Liver (tissue), 9 donors: Measurements from ENCODE around the gene XDH. TPM values are rescaled to one million over a fixed set of nuclear protein-coding genes. Genes with fewer than 3 reads are reported as not detected.

Experiments used
- DNase-seq: peaks from one replicate; pipeline ENCODE4 v3.0.0-alpha.2; 2017; ENCODE audit warnings: low spot score
- H3K27ac ChIP-seq, 2 donors: one replicate each; pipeline ENCODE4 v1.7.0; 2013; ENCODE audit warnings: inconsistent platforms in 2 of 2, low read length in 2 of 2, control low read depth in 1 of 2, low read depth in 1 of 2, mild to moderate bottlenecking in 1 of 2
- H3K27me3 ChIP-seq, 4 donors: one replicate each; pipeline versions ENCODE4 v1.6.1 to v1.7.0; 2013; ENCODE audit warnings: low read length in 3 of 4, inconsistent platforms in 1 of 4, mild to moderate bottlenecking in 1 of 4, moderate library complexity in 1 of 4; ENCODE audit not compliant: control insufficient read depth in 4 of 4, insufficient read depth in 4 of 4
- H3K36me3 ChIP-seq, 4 donors: one replicate each; pipeline versions ENCODE4 v1.6.1 to v1.7.0; 2013; ENCODE audit warnings: low read length in 3 of 4, mild to moderate bottlenecking in 3 of 4, low read depth in 1 of 4, moderate library complexity in 1 of 4; ENCODE audit not compliant: control insufficient read depth in 4 of 4, insufficient read depth in 3 of 4
- H3K4me1 ChIP-seq, 4 donors: one replicate each; pipeline versions ENCODE4 v1.6.1 to v1.7.0; 2013; ENCODE audit warnings: low read length in 3 of 4, mild to moderate bottlenecking in 3 of 4, moderate library complexity in 1 of 4; ENCODE audit not compliant: control insufficient read depth in 4 of 4, insufficient read depth in 4 of 4
- H3K4me3 ChIP-seq, 3 donors: one replicate each; pipeline versions ENCODE4 v1.6.1 to v1.7.0; 2013; ENCODE audit warnings: low read length in 3 of 3, control low read depth in 1 of 3, low read depth in 1 of 3, mild to moderate bottlenecking in 1 of 3
- H3K9ac ChIP-seq, 2 donors: one replicate each; pipeline ENCODE4 v1.7.0; 2013; ENCODE audit warnings: low read length in 2 of 2, mild to moderate bottlenecking in 2 of 2, moderate library complexity in 2 of 2, control low read depth in 1 of 2, low read depth in 1 of 2
- H3K9me3 ChIP-seq, 4 donors: one replicate each; pipeline versions ENCODE4 v1.6.1 to v1.7.0; 2013; ENCODE audit warnings: low read length in 3 of 4; ENCODE audit not compliant: control insufficient read depth in 4 of 4
- EGR1 ChIP-seq, 2 donors: IDR thresholded peaks; 2 replicates each; pipeline ENCODE4 v1.6.1; 2016 to 2018; ENCODE audit warnings: antibody characterized with exemption in 2 of 2, low read depth in 2 of 2
- FOXA1 ChIP-seq: IDR thresholded peaks from 2 replicates; pipeline ENCODE4 v1.6.1; 2016; ENCODE audit warnings: antibody characterized with exemption
- GABPA ChIP-seq, 2 donors: IDR thresholded peaks in 1 of 2; conservative IDR thresholded peaks in 1 of 2; 2 replicates each; pipeline ENCODE4 v1.6.1; 2016; ENCODE audit warnings: antibody characterized with exemption in 2 of 2, mild to moderate bottlenecking in 1 of 2, moderate library complexity in 1 of 2
- HNF4G ChIP-seq: IDR thresholded peaks from 2 replicates; pipeline ENCODE4 v1.6.1; 2016; ENCODE audit warnings: antibody characterized with exemption
- JUND ChIP-seq, 2 donors: IDR thresholded peaks; 2 replicates each; pipeline ENCODE4 v1.6.1; 2016; ENCODE audit warnings: antibody characterized with exemption in 2 of 2
- NR2F2 ChIP-seq: IDR thresholded peaks from 2 replicates; pipeline ENCODE4 v1.6.1; 2016; ENCODE audit warnings: antibody characterized with exemption
- RAD21 ChIP-seq, 2 donors: IDR thresholded peaks; 2 replicates each; pipeline ENCODE4 v1.6.1; 2016; ENCODE audit warnings: antibody characterized with exemption in 2 of 2, mild to moderate bottlenecking in 2 of 2
- RXRA ChIP-seq, 2 donors: IDR thresholded peaks; 2 replicates each; pipeline ENCODE4 v1.6.1; 2017 to 2018; ENCODE audit warnings: antibody characterized with exemption in 2 of 2, mild to moderate bottlenecking in 1 of 2
- SP1 ChIP-seq: IDR thresholded peaks from 2 replicates; pipeline ENCODE4 v1.6.1; 2018; ENCODE audit warnings: antibody characterized with exemption, mild to moderate bottlenecking
- TAF1 ChIP-seq: conservative IDR thresholded peaks from 2 replicates; pipeline ENCODE4 v1.6.1; 2016; ENCODE audit warnings: antibody characterized with exemption, mild to moderate bottlenecking
- YY1 ChIP-seq: IDR thresholded peaks from 2 replicates; pipeline ENCODE4 v1.6.1; 2016; ENCODE audit warnings: antibody characterized with exemption, mild to moderate bottlenecking
- WGBS: extraction: QIAGEN DNeasy Blood & Tissue Kit; methylation state at CpG from one replicate; pipeline ENCODE4 v1.1.7; 2013; 5-methylcytosine and 5-hydroxymethylcytosine counted together
- polyA plus RNA-seq, 2 donors: library from polyadenylated mRNA; stranded (reverse) in 1 of 2; unstranded in 1 of 2; fragments of 200-250 nt in 1 of 2; fragments of >200 nt in 1 of 2; fragmentation: Nextera tagmentation in 1 of 2; extraction: Ambion mirVana in 1 of 2; gene quantifications; one replicate each; pipeline versions ENCODE4 v1.2.1 to v1.2.3, GENCODE V29; 2013 to 2015
- total RNA-seq, 2 donors: library from RNA; depleted of rRNA; stranded (reverse); fragments of >200 nt; gene quantifications; one replicate each; pipeline ENCODE4 v1.2.3, GENCODE V29; 2014
- TF ChIP-seq, protein P1 (sequence below): IDR thresholded peaks from 2 replicates; pipeline ENCODE4 v1.6.1; 2016; ENCODE audit warnings: antibody characterized with exemption, mild to moderate bottlenecking
- TF ChIP-seq, protein P2 (sequence below): IDR thresholded peaks from 2 replicates; pipeline ENCODE4 v1.6.1; 2016; ENCODE audit warnings: antibody characterized with exemption
- TF ChIP-seq, protein P3 (sequence below): IDR thresholded peaks from 2 replicates; pipeline ENCODE4 v1.6.1; 2016; ENCODE audit warnings: antibody characterized with exemption
- TF ChIP-seq, protein P4 (sequence below): IDR thresholded peaks from 2 replicates; pipeline ENCODE4 v1.6.1; 2016; ENCODE audit warnings: antibody characterized with exemption
- TF ChIP-seq, protein P5 (sequence below): fragments of 150-350 bp; IDR thresholded peaks from 2 replicates; pipeline ENCODE4 v1.5.1; 2017; ENCODE audit warnings: improper control_type of control experiment, low read depth, low read length; ENCODE audit not compliant: missing input control
- donor health status: healthy.
- donor health status: healthy.
- donor health status: healthy.
- donor health status: healthy.
- donor health status: healthy.

The XDH gene
- total and polyA plus RNA-seq, 4 donors: 6.8 to 76.6 (median 12.0) TPM

DNA sequence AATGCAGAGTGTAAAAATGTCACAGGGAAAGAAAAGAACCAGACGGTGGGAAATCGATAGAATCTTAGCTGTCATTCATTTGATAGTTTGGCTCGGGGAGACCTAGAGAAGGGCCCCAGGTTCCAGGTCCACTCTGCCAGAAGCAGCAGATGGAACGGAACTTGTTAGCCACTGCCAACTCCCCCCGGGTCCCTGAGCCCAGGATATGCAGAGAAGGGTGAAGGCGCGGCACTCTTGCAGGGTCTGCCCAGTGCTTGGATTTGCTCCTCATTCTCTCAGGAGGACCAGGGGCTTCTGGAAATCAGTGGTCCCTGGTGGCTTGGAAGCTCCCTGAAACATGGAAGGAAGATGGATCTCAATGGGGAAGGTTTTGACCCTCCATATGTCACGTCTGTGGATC is 11.6 kb upstream of the XDH start (continued):
- TF ChIP-seq, protein P1, sequence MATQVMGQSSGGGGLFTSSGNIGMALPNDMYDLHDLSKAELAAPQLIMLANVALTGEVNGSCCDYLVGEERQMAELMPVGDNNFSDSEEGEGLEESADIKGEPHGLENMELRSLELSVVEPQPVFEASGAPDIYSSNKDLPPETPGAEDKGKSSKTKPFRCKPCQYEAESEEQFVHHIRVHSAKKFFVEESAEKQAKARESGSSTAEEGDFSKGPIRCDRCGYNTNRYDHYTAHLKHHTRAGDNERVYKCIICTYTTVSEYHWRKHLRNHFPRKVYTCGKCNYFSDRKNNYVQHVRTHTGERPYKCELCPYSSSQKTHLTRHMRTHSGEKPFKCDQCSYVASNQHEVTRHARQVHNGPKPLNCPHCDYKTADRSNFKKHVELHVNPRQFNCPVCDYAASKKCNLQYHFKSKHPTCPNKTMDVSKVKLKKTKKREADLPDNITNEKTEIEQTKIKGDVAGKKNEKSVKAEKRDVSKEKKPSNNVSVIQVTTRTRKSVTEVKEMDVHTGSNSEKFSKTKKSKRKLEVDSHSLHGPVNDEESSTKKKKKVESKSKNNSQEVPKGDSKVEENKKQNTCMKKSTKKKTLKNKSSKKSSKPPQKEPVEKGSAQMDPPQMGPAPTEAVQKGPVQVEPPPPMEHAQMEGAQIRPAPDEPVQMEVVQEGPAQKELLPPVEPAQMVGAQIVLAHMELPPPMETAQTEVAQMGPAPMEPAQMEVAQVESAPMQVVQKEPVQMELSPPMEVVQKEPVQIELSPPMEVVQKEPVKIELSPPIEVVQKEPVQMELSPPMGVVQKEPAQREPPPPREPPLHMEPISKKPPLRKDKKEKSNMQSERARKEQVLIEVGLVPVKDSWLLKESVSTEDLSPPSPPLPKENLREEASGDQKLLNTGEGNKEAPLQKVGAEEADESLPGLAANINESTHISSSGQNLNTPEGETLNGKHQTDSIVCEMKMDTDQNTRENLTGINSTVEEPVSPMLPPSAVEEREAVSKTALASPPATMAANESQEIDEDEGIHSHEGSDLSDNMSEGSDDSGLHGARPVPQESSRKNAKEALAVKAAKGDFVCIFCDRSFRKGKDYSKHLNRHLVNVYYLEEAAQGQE: no peak
- TF ChIP-seq NR2F2: no peak
- TF ChIP-seq GABPA (IDR thresholded peaks at IDR 0.05 in 1 of 2, conservative IDR thresholded peaks at IDR 0.05 in 1 of 2): no peak

DNA sequence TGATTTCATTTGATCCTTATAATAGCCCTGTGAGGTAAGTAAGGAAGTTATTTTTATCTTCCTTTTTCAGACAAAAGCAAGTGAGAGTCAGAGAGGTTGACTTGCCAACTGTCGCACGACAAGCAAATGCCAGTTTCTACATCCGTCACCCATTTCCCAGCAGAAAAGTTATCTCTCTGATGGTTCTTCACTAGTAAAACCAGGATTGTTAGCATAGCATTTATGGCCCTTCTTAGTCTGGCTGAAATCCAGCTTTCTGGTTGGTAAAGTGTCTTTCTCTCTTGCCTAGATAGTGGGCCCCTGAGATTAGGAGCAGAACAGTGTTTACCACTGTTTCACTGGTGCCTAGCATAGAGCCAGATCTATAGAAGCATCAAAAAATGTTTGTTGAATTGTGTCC is 7.1 kb upstream of the XDH start:
- WGBS: 91% methylated on average over 3 of the region's 3 CpGs

DNA sequence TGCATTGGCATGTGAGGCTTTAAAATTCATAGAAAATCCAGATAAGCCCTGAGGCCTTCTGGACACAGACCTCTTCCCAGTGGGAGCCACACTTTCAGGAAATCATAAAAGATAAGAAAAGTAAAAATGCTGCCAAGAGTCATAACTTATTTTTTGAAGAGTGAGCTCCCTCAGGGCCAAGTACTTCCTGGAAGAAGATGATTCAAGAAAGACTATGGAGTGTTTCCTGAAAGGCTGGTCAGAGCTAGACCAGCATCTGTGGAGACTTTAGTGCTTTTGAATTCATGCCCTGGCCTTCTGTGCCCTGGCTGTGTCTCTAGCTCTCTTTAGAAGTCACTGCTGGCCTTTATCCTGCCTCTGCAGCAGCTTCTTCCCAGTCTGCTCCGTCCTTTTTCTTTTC is 6.4 kb upstream of the XDH start:
- Histone ChIP-seq H3K27ac (no peak overlapping the region), H3K27me3 (no peaks in the 10 kb centered on the region), H3K36me3 (peaks cover 0 to 2% (median 0%) of the 10 kb centered on the region in 4 donors), H3K9me3 (no peaks in the 10 kb centered on the region), H3K4me1 (peaks cover 0 to 7% (median 3%) of the 10 kb centered on the region in 4 donors), H3K9ac (no peak overlapping the region), H3K4me3 (no peak overlapping the region)
- WGBS: 92% methylated on average over 1 of the region's 1 CpG
- DNase-seq: no peak
- TF ChIP-seq, protein P2, sequence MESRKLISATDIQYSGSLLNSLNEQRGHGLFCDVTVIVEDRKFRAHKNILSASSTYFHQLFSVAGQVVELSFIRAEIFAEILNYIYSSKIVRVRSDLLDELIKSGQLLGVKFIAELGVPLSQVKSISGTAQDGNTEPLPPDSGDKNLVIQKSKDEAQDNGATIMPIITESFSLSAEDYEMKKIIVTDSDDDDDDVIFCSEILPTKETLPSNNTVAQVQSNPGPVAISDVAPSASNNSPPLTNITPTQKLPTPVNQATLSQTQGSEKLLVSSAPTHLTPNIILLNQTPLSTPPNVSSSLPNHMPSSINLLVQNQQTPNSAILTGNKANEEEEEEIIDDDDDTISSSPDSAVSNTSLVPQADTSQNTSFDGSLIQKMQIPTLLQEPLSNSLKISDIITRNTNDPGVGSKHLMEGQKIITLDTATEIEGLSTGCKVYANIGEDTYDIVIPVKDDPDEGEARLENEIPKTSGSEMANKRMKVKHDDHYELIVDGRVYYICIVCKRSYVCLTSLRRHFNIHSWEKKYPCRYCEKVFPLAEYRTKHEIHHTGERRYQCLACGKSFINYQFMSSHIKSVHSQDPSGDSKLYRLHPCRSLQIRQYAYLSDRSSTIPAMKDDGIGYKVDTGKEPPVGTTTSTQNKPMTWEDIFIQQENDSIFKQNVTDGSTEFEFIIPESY: no peak
- TF ChIP-seq SP1: no peak
- TF ChIP-seq, protein P3, sequence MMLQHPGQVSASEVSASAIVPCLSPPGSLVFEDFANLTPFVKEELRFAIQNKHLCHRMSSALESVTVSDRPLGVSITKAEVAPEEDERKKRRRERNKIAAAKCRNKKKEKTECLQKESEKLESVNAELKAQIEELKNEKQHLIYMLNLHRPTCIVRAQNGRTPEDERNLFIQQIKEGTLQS: no peak
- TF ChIP-seq, protein P4, sequence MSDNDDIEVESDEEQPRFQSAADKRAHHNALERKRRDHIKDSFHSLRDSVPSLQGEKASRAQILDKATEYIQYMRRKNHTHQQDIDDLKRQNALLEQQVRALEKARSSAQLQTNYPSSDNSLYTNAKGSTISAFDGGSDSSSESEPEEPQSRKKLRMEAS: no peak
- no peak for TF ChIP-seq NR2F2
- no peak for TF ChIP-seq HNF4G
- TF ChIP-seq EGR1 (IDR thresholded peaks at IDR 0.05; ENCODE audit: low read depth in 2 of 2): no peak
- no peak for TF ChIP-seq RXRA (IDR thresholded peaks at IDR 0.05)
- TF ChIP-seq, protein P5, sequence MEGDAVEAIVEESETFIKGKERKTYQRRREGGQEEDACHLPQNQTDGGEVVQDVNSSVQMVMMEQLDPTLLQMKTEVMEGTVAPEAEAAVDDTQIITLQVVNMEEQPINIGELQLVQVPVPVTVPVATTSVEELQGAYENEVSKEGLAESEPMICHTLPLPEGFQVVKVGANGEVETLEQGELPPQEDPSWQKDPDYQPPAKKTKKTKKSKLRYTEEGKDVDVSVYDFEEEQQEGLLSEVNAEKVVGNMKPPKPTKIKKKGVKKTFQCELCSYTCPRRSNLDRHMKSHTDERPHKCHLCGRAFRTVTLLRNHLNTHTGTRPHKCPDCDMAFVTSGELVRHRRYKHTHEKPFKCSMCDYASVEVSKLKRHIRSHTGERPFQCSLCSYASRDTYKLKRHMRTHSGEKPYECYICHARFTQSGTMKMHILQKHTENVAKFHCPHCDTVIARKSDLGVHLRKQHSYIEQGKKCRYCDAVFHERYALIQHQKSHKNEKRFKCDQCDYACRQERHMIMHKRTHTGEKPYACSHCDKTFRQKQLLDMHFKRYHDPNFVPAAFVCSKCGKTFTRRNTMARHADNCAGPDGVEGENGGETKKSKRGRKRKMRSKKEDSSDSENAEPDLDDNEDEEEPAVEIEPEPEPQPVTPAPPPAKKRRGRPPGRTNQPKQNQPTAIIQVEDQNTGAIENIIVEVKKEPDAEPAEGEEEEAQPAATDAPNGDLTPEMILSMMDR: no peak
- TF ChIP-seq GABPA (IDR thresholded peaks at IDR 0.05 in 1 of 2, conservative IDR thresholded peaks at IDR 0.05 in 1 of 2): no peak
- TF ChIP-seq FOXA1: no peak
- no peak for TF ChIP-seq RAD21 (IDR thresholded peaks at IDR 0.05)
- no peak for TF ChIP-seq YY1

More for the DNA sequence above, 7.1 kb upstream of the XDH start:
- no peaks in the 10 kb centered on the region for H3K9me3 ChIP-seq
- H3K36me3 ChIP-seq: peaks cover 0 to 2% (median 0%) of the 10 kb centered on the region in 4 donors
- H3K4me1 ChIP-seq: peaks cover 0 to 2% (median under 1%) of the 10 kb centered on the region in 4 donors
- no peak overlapping the region for H3K9ac ChIP-seq
- H3K4me3 ChIP-seq: no peak overlapping the region
- TF ChIP-seq, protein P1: no peak
- no peak for TF ChIP-seq JUND (IDR thresholded peaks at IDR 0.05)
- no peak for TF ChIP-seq NR2F2
- no peak for TF ChIP-seq RAD21 (IDR thresholded peaks at IDR 0.05)
- no peak for TF ChIP-seq RXRA (IDR thresholded peaks at IDR 0.05)
- TF ChIP-seq YY1: no peak
- no peak for TF ChIP-seq TAF1
- no peak for TF ChIP-seq HNF4G
- TF ChIP-seq, protein P4: no peak
- H3K27ac ChIP-seq: no peak overlapping the region
- DNase-seq: no peak
- H3K27me3 ChIP-seq: no peaks in the 10 kb centered on the region
